ENCODE results near the gene EPHA3. TPM values are rescaled to one million over a fixed set of nuclear protein-coding genes. Genes with fewer than 3 reads are reported as not detected.

The EPHA3 gene
- total and polyA plus RNA-seq, 2 donors (not counting 1 experiment from before 2014, with no cell fraction given), result 0.23 to 0.99 TPM

DNA sequence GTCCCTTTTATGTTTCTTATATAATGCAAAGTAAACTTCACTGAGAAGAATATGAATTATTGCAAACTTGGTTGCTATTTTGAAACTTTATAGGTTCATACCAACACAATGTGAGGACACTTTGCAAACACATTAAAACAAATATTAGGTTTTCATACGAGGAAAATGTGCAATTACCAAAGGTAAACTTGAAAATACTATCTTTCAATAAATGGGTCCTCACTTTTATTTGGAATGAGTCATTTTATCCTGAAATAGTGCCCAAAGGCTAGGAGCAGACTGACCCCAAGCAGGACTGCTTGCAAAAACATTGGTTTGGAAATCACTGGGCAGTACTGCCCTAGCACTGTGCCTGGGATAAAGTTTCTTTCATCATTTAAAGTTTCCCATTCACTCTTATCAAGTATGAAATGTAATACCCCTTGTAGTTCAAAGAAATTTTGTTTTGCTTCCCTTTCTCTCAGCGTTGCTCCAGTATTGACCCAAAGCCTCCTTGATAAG is 396.5 kb downstream of the EPHA3 start:
- TF ChIP-seq, protein P1, sequence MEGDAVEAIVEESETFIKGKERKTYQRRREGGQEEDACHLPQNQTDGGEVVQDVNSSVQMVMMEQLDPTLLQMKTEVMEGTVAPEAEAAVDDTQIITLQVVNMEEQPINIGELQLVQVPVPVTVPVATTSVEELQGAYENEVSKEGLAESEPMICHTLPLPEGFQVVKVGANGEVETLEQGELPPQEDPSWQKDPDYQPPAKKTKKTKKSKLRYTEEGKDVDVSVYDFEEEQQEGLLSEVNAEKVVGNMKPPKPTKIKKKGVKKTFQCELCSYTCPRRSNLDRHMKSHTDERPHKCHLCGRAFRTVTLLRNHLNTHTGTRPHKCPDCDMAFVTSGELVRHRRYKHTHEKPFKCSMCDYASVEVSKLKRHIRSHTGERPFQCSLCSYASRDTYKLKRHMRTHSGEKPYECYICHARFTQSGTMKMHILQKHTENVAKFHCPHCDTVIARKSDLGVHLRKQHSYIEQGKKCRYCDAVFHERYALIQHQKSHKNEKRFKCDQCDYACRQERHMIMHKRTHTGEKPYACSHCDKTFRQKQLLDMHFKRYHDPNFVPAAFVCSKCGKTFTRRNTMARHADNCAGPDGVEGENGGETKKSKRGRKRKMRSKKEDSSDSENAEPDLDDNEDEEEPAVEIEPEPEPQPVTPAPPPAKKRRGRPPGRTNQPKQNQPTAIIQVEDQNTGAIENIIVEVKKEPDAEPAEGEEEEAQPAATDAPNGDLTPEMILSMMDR (conservative IDR thresholded peaks at IDR 0.05 in 1 of 2, IDR thresholded peaks at IDR 0.05 in 1 of 2; ENCODE audit: low read depth in 1 of 2, low read length in 2 of 2), result no peak
- no peak for TF ChIP-seq EZH2 (IDR thresholded peaks at IDR 0.05; ENCODE audit: low read length, missing control alignments)
- no peak for DNase-seq (ENCODE audit: low read depth in 2 of 2)
- H3K4me3 ChIP-seq (replicated peaks in 1 of 4; ENCODE audit: control extremely low read depth in 1 of 4, insufficient read depth in 1 of 4, low read depth in 3 of 4, low read length in 4 of 4), result no peak overlapping the region
- H3K27me3 ChIP-seq (ENCODE audit: control insufficient read depth, insufficient read depth, low read length), result no peaks in the 10 kb centered on the region
- H3K27ac ChIP-seq (ENCODE audit: insufficient read depth, low read length), result no peak overlapping the region
- H3K79me2 ChIP-seq (ENCODE audit: control insufficient read depth, insufficient read depth, low read length), result no peaks in the 10 kb centered on the region
- H4K20me1 ChIP-seq (ENCODE audit: control insufficient read depth, extremely low read depth, insufficient read depth, low read length), result no peaks in the 10 kb centered on the region
- H3K9ac ChIP-seq (ENCODE audit: insufficient read depth, low read length), result no peak overlapping the region
- no peak overlapping the region for H2AFZ ChIP-seq (ENCODE audit: low read length)
- no peaks in the 10 kb centered on the region for H3K4me1 ChIP-seq (ENCODE audit: control insufficient read depth, extremely low read depth, insufficient read depth, low read length)
- no peaks in the 10 kb centered on the region for H3K9me3 ChIP-seq (ENCODE audit: control insufficient read depth, insufficient read depth, low read depth, low read length)
- H3K4me2 ChIP-seq (ENCODE audit: extremely low read depth, insufficient read depth, low read length), result no peak overlapping the region
- no peaks in the 10 kb centered on the region for H3K36me3 ChIP-seq (ENCODE audit: control insufficient read depth, insufficient read depth, low read length)

DNA sequence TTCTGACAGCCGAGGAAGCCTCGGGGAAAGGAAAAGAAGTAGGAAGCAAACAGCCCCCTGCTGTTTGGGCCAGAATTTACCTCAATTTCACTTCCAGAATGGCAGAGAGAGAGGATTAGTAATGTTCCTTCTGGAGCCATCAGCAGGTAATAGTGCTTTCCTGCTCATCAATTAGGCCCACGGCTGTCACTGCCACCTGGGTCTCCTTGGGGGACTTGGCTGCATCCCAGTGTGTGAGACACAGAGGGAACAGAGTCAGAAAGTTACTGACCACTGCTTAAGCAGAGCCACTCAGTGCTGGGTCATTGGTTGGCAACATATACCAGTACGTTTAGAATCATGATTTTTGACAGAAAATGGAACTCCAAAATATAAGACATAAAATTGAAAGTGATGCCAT is 397.0 kb downstream of the EPHA3 start:
- H2AFZ ChIP-seq (ENCODE audit: low read length), result no peak overlapping the region
- no peak overlapping the region for H3K27ac ChIP-seq (ENCODE audit: insufficient read depth, low read length)
- no peaks in the 10 kb centered on the region for H3K9me3 ChIP-seq (ENCODE audit: control insufficient read depth, insufficient read depth, low read depth, low read length)
- H4K20me1 ChIP-seq (ENCODE audit: control insufficient read depth, extremely low read depth, insufficient read depth, low read length), result no peaks in the 10 kb centered on the region
- H3K9ac ChIP-seq (ENCODE audit: insufficient read depth, low read length), result no peak overlapping the region
- no peaks in the 10 kb centered on the region for H3K36me3 ChIP-seq (ENCODE audit: control insufficient read depth, insufficient read depth, low read length)
- no peak for TF ChIP-seq EZH2 (IDR thresholded peaks at IDR 0.05; ENCODE audit: low read length, missing control alignments)
- TF ChIP-seq, protein P1 (conservative IDR thresholded peaks at IDR 0.05 in 1 of 2, IDR thresholded peaks at IDR 0.05 in 1 of 2; ENCODE audit: low read depth in 1 of 2, low read length in 2 of 2), result no peak
- no peaks in the 10 kb centered on the region for H3K4me1 ChIP-seq (ENCODE audit: control insufficient read depth, extremely low read depth, insufficient read depth, low read length)
- no peak overlapping the region for H3K4me3 ChIP-seq (replicated peaks in 1 of 4; ENCODE audit: control extremely low read depth in 1 of 4, insufficient read depth in 1 of 4, low read depth in 3 of 4, low read length in 4 of 4)
- no peak for DNase-seq (ENCODE audit: low read depth in 2 of 2)
- no peaks in the 10 kb centered on the region for H3K79me2 ChIP-seq (ENCODE audit: control insufficient read depth, insufficient read depth, low read length)
- H3K27me3 ChIP-seq (ENCODE audit: control insufficient read depth, insufficient read depth, low read length), result no peaks in the 10 kb centered on the region
- H3K4me2 ChIP-seq (ENCODE audit: extremely low read depth, insufficient read depth, low read length), result no peak overlapping the region

DNA sequence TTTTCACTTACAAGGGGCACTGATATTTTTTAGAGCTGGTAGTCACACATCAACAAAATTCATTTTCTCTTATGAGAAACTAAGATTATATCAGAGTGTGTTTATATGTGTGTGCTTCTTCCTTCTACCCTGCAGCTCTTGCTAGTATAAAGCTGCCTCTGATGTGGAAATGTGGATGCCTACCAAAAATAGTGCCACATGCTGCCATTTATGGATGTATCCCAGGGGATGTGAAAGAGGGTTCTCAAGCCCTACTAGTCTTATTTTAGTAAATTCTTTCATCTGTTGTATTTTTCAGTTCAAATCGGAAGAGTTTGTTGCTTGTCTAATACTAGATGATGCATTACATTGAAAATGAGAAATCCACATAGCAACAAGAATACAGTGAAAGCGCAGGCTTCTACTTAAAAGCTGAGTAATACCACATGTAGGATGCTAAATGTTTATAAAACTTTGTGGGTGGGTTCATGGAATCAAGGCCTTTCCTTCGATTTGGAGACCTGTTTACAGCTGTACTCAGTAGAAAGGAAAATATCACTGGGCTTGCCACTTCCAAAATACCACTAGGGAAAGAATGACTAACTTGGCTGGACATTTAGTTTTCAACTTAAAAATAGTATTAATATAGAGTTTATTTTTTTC is 399.2 kb downstream of the EPHA3 start:
- Histone ChIP-seq H3K4me1 (ENCODE audit: control insufficient read depth, extremely low read depth, insufficient read depth, low read length) (no peaks in the 10 kb centered on the region), H3K27me3 (ENCODE audit: control insufficient read depth, insufficient read depth, low read length) (no peaks in the 10 kb centered on the region), H3K36me3 (ENCODE audit: control insufficient read depth, insufficient read depth, low read length) (no peaks in the 10 kb centered on the region), H4K20me1 (ENCODE audit: control insufficient read depth, extremely low read depth, insufficient read depth, low read length) (no peaks in the 10 kb centered on the region), H3K4me3 (replicated peaks in 1 of 4; ENCODE audit: control extremely low read depth in 1 of 4, insufficient read depth in 1 of 4, low read depth in 3 of 4, low read length in 4 of 4) (no peak overlapping the region), H2AFZ (ENCODE audit: low read length) (no peak overlapping the region), H3K9ac (ENCODE audit: insufficient read depth, low read length) (no peak overlapping the region), H3K9me3 (ENCODE audit: control insufficient read depth, insufficient read depth, low read depth, low read length) (no peaks in the 10 kb centered on the region), H3K4me2 (ENCODE audit: extremely low read depth, insufficient read depth, low read length) (no peak overlapping the region), H3K79me2 (ENCODE audit: control insufficient read depth, insufficient read depth, low read length) (no peaks in the 10 kb centered on the region), H3K27ac (ENCODE audit: insufficient read depth, low read length) (no peak overlapping the region)
- peak in 1 of 2 donors; percentile 31 for DNase-seq (ENCODE audit: low read depth in 2 of 2)
- TF ChIP-seq, protein P1 (conservative IDR thresholded peaks at IDR 0.05 in 1 of 2, IDR thresholded peaks at IDR 0.05 in 1 of 2; ENCODE audit: low read depth in 1 of 2, low read length in 2 of 2), result no peak
- no peak for TF ChIP-seq EZH2 (IDR thresholded peaks at IDR 0.05; ENCODE audit: low read length, missing control alignments)

All from fibroblast of lung (primary cell).